ENCODE results near the gene CDX1.

The CDX1 gene

GRCh38 chr5:150166650-150167511 lies at the start of gene CDX1:
Gene CDX1, plus strand, starts transcription at chr5:150166778. Its CDS starts 99 bp downstream, at chr5:150166877.
- DNase-seq (ENCODE audit: low read depth) = no peak

GRCh38 chr5:150117945-150118560 lies 48.5 kb upstream of the CDX1 start:
- no peak for DNase-seq (ENCODE audit: low read depth)

- no peak for DNase-seq (ENCODE audit: low read depth)
Observed at GRCh38 chr5:150118561-150119229, 47.9 kb upstream of the CDX1 start.

- DNase-seq (ENCODE audit: low read depth) = no peak
Observed at GRCh38 chr5:150119421-150120061, 47.0 kb upstream of the CDX1 start.

- no peak for DNase-seq (ENCODE audit: low read depth)
Observed at GRCh38 chr5:150120062-150120441, 46.5 kb upstream of the CDX1 start.

- DNase-seq (ENCODE audit: low read depth) = no peak
Observed at GRCh38 chr5:150120617-150121447, 45.7 kb upstream of the CDX1 start.

GRCh38 chr5:150121448-150122157 lies 45.0 kb upstream of the CDX1 start:
- DNase-seq (ENCODE audit: low read depth) = no peak

GRCh38 chr5:150122158-150122510 lies 44.4 kb upstream of the CDX1 start:
- DNase-seq (ENCODE audit: low read depth) = no peak

GRCh38 chr5:150122536-150123481 lies 43.8 kb upstream of the CDX1 start:
- no peak for DNase-seq (ENCODE audit: low read depth)

- DNase-seq (ENCODE audit: low read depth) = no peak
Observed at GRCh38 chr5:150123542-150123941, 43.0 kb upstream of the CDX1 start.

- DNase-seq (ENCODE audit: low read depth) = no peak
Observed at GRCh38 chr5:150124111-150124557, 42.4 kb upstream of the CDX1 start.

GRCh38 chr5:150124596-150124995 lies 42.0 kb upstream of the CDX1 start:
- no peak for DNase-seq (ENCODE audit: low read depth)

- DNase-seq (ENCODE audit: low read depth) = no peak
Observed at GRCh38 chr5:150125334-150125733, 41.2 kb upstream of the CDX1 start.

GRCh38 chr5:150126199-150126920 lies 40.2 kb upstream of the CDX1 start:
- no peak for DNase-seq (ENCODE audit: low read depth)

GRCh38 chr5:150126921-150127265 lies 39.7 kb upstream of the CDX1 start:
- DNase-seq (ENCODE audit: low read depth) = no peak

- DNase-seq (ENCODE audit: low read depth) = no peak
Observed at GRCh38 chr5:150129454-150129812, 37.1 kb upstream of the CDX1 start.

GRCh38 chr5:150129813-150130492 lies 36.6 kb upstream of the CDX1 start:
- DNase-seq (ENCODE audit: low read depth) = no peak

- no peak for DNase-seq (ENCODE audit: low read depth)
Observed at GRCh38 chr5:150130493-150130922, 36.1 kb upstream of the CDX1 start.

GRCh38 chr5:150131461-150131860 lies 35.1 kb upstream of the CDX1 start:
- no peak for DNase-seq (ENCODE audit: low read depth)
